NCI-H2081 (cell line): Measurements from ENCODE around the gene GARIN5A.
"Not testable (repeated sequence)": the region's sequence is repeated elsewhere in the genome, so short reads cannot be mapped to it uniquely, and the experiment has no call there.

Source experiments
- DNase-seq, 2 experiments: peaks; one replicate each; lab custom pipeline; 2025; lab: John Stamatoyannopoulos, UW

Gene GARIN5A

GRCh38 chr19:50465000-50465399 lies 11.6 kb downstream of the GARIN5A start:
- DNase-seq = no peak

- DNase-seq = no peak
Observed at GRCh38 chr19:50464348-50464747, 12.3 kb downstream of the GARIN5A start.

GRCh38 chr19:50462970-50463369 lies 13.7 kb downstream of the GARIN5A start:
- DNase-seq = no peak

- peak; percentile 53 to 71 for DNase-seq
Observed at GRCh38 chr19:50461066-50461875, 15.4 kb downstream of the GARIN5A start.

GRCh38 chr19:50460161-50460765 lies 16.4 kb downstream of the GARIN5A start:
- DNase-seq = no peak

- DNase-seq = no peak
Observed at GRCh38 chr19:50459638-50460037, 17.0 kb downstream of the GARIN5A start.

- DNase-seq = no peak
Observed at GRCh38 chr19:50459067-50459456, 17.6 kb downstream of the GARIN5A start.

- no peak for DNase-seq
Observed at GRCh38 chr19:50458396-50459066, 18.1 kb downstream of the GARIN5A start.

GRCh38 chr19:50457300-50457699 lies 19.3 kb downstream of the GARIN5A start:
- no peak for DNase-seq

- no peak for DNase-seq
Observed at GRCh38 chr19:50455992-50456391, 20.7 kb downstream of the GARIN5A start.

- no peak for DNase-seq
Observed at GRCh38 chr19:50453243-50453642, 23.4 kb downstream of the GARIN5A start.

GRCh38 chr19:50451223-50451534 lies 25.5 kb downstream of the GARIN5A start:
- no peak for DNase-seq

GRCh38 chr19:50450369-50451222 lies 26.1 kb downstream of the GARIN5A start:
- DNase-seq = no peak

- DNase-seq = no peak
Observed at GRCh38 chr19:50449236-50449899, 27.3 kb downstream of the GARIN5A start.

GRCh38 chr19:50447750-50448149 lies 28.9 kb downstream of the GARIN5A start:
- no peak for DNase-seq

- DNase-seq = no peak
Observed at GRCh38 chr19:50447053-50447452, 29.6 kb downstream of the GARIN5A start.

GRCh38 chr19:50444059-50444458 lies 32.6 kb downstream of the GARIN5A start:
- DNase-seq = no peak

- not testable (repeated sequence) for DNase-seq
Observed at GRCh38 chr19:50439130-50439529, 37.5 kb downstream of the GARIN5A start.

GRCh38 chr19:50437862-50438449 lies 38.7 kb downstream of the GARIN5A start:
- DNase-seq = no peak

GRCh38 chr19:50435627-50436026 lies 41.0 kb downstream of the GARIN5A start:
- no peak for DNase-seq

- no peak for DNase-seq
Observed at GRCh38 chr19:50435221-50435620, 41.4 kb downstream of the GARIN5A start.
